HCT116 (cell line): Measurements from ENCODE around the gene ZFYVE27. TPM values are rescaled to one million over a fixed set of nuclear protein-coding genes. Genes with fewer than 3 reads are reported as not detected.

Experiments used
- ATAC-seq: fragments of 200-7000 bp; cut with Tn5 transposase; 2 replicates; pipeline ENCODE4 v1.9.1; 2020; ENCODE audit warnings: mild to moderate bottlenecking, moderate library complexity
- BruUV-seq: library from RNA; stranded (reverse); fragments of 400-500 nt; replicated peaks from 2 replicates; lab custom pipeline; 2021; lab: Mats Ljungman, UMichigan
- CTCF ChIA-PET: fragments of 300-600 bp; sonication (Branson Sonifier 250); formaldehyde crosslinking; loops from one replicate; lab custom pipeline; 2021; ENCODE audit warnings: antibody characterized with exemption; lab: Charles Lee
- POLR2A ChIA-PET: fragments of 300-600, 350-600 bp; sonication (Branson Sonifier 250); formaldehyde crosslinking; loops from one replicate; lab custom pipeline; 2021; ENCODE audit warnings: antibody characterized with exemption; lab: Charles Lee
- RAD21 ChIA-PET, 2 experiments: fragments of 300-600 bp; sonication (Branson Sonifier 250); formaldehyde crosslinking; loops; one replicate each; lab custom pipeline; 2023; ENCODE audit warnings: low total read pairs in 2 of 2; ENCODE audit not compliant: uncharacterized antibody in 2 of 2, unreplicated experiment in 2 of 2, low non-redundant PET in 1 of 2; lab: Charles Lee
- DNase-seq: peaks from one replicate; pipeline ENCODE4 v3.0.0-alpha.2; 2010; ENCODE audit warnings: low read depth, low spot score
- H2AFZ ChIP-seq: fragments of 200-600 bp; shearing (Covaris generic), sonication (generic); 2 replicates; pipeline ENCODE4 v1.6.1; 2017; ENCODE audit warnings: low read depth, mixed run types, mixed read lengths, antibody characterized with exemption, low read length; ENCODE audit not compliant: poor library complexity, severe bottlenecking
- H3K27ac ChIP-seq: 2 replicates; pipeline ENCODE4 v1.5.1; 2012; ENCODE audit warnings: low read depth, low read length
- H3K27me3 ChIP-seq: fragments of 200-600 bp; sonication (generic); 2 replicates; pipeline ENCODE4 v1.6.1; 2016; ENCODE audit warnings: mixed run types, low read length, mixed read lengths; ENCODE audit not compliant: insufficient read depth
- H3K36me3 ChIP-seq, 2 experiments: fragments of 200-500 bp in 1 of 2; fragments of 200-600 bp in 1 of 2; sonication (Bioruptor generic) in 1 of 2; sonication (generic) in 1 of 2; 2 replicates each; pipeline versions ENCODE4 v1.5.1 to v1.6.1; 2014 to 2016; ENCODE audit warnings: low read length in 2 of 2, inconsistent platforms in 1 of 2, mixed read lengths in 1 of 2, mixed run types in 1 of 2; ENCODE audit not compliant: insufficient read depth in 2 of 2, control insufficient read depth in 1 of 2
- H3K4me1 ChIP-seq, 2 experiments: fragments of 200-600 bp in 1 of 2; sonication (generic) in 1 of 2; 2 replicates each; pipeline versions ENCODE4 v1.5.1 to v1.6.1; 2012 to 2017; ENCODE audit warnings: low read length in 2 of 2, inconsistent platforms in 1 of 2, mild to moderate bottlenecking in 1 of 2, mixed read lengths in 1 of 2, mixed run types in 1 of 2, moderate library complexity in 1 of 2; ENCODE audit not compliant: insufficient read depth in 2 of 2, control insufficient read depth in 1 of 2
- H3K4me2 ChIP-seq: fragments of 200-600 bp; sonication (generic); 2 replicates; pipeline ENCODE4 v1.6.1; 2017; ENCODE audit warnings: mixed run types, low read length, mixed read lengths
- H3K4me3 ChIP-seq, 2 experiments: fragments of 200-600 bp in 1 of 2; sonication (generic) in 1 of 2; replicated peaks in 1 of 2; 2 replicates each; pipeline ENCODE4 v1.5.1; 2011 to 2016; ENCODE audit warnings: low read length in 2 of 2, control low read depth in 1 of 2, low read depth in 1 of 2, mild to moderate bottlenecking in 1 of 2, mixed read lengths in 1 of 2, mixed run types in 1 of 2
- H3K79me2 ChIP-seq: fragments of 200-600 bp; sonication (generic); 2 replicates; pipeline ENCODE4 v1.6.1; 2017; ENCODE audit warnings: mild to moderate bottlenecking, mixed run types, low read length, moderate library complexity, mixed read lengths; ENCODE audit not compliant: insufficient read depth
- H3K9ac ChIP-seq: fragments of 200-600 bp; sonication (generic); 2 replicates; pipeline ENCODE4 v1.6.1; 2016; ENCODE audit warnings: low read length, mixed read lengths
- H3K9me2 ChIP-seq: fragments of 200-600 bp; sonication (generic), shearing (Covaris generic); 2 replicates; pipeline ENCODE4 v1.6.1; 2017; ENCODE audit warnings: mixed run types, mild to moderate bottlenecking, moderate library complexity; ENCODE audit not compliant: insufficient read depth
- H3K9me3 ChIP-seq, 2 experiments: fragments of 200-500 bp in 1 of 2; fragments of 200-600 bp in 1 of 2; sonication (Bioruptor generic) in 1 of 2; sonication (generic) in 1 of 2; 2 replicates each; pipeline ENCODE4 v1.6.1; 2014 to 2017; ENCODE audit warnings: low read length in 2 of 2, mixed read lengths in 2 of 2, inconsistent platforms in 1 of 2, low read depth in 1 of 2, mild to moderate bottlenecking in 1 of 2, mixed run types in 1 of 2, moderate library complexity in 1 of 2; ENCODE audit not compliant: control insufficient read depth in 1 of 2, insufficient read depth in 1 of 2
- H4K20me1 ChIP-seq: fragments of 200-600 bp; sonication (generic), shearing (Covaris generic); 2 replicates; pipeline ENCODE4 v1.6.1; 2017; ENCODE audit warnings: mixed run types, mild to moderate bottlenecking, moderate library complexity; ENCODE audit not compliant: insufficient read depth
- CBX3 ChIP-seq: IDR thresholded peaks from 2 replicates; pipeline ENCODE4 v1.6.1; 2012; ENCODE audit warnings: low read depth
- CEBPB ChIP-seq: IDR thresholded peaks from 2 replicates; pipeline ENCODE4 v1.6.1; 2012; ENCODE audit warnings: low read depth
- CTCF ChIP-seq, 3 experiments: fragments of 200-600 bp in 1 of 3; sonication (generic) in 1 of 3; IDR thresholded peaks in 2 of 3; conservative IDR thresholded peaks in 1 of 3; 2 replicates each; pipeline ENCODE4 v1.5.1; 2012 to 2017; ENCODE audit warnings: low read depth in 2 of 3, low read length in 2 of 3, antibody characterized with exemption in 1 of 3, borderline replicate concordance in 1 of 3, control low read depth in 1 of 3, mild to moderate bottlenecking in 1 of 3, mixed read lengths in 1 of 3, mixed run types in 1 of 3, moderate library complexity in 1 of 3; ENCODE audit not compliant: insufficient read depth in 1 of 3
- EGR1 ChIP-seq: IDR thresholded peaks from 2 replicates; pipeline ENCODE4 v1.6.1; 2012; ENCODE audit warnings: low read depth
- EZH2 ChIP-seq: fragments of 200-600 bp; sonication (generic); IDR thresholded peaks from 2 replicates; pipeline ENCODE4 v1.6.1; 2017; ENCODE audit warnings: antibody characterized with exemption, mixed run types
- EZH2phosphoT487 ChIP-seq: fragments of 200-600 bp; IDR thresholded peaks from 2 replicates; pipeline ENCODE4 v1.6.1; 2018; ENCODE audit warnings: antibody characterized with exemption, borderline replicate concordance
- FOSL1 ChIP-seq: IDR thresholded peaks from 2 replicates; pipeline ENCODE4 v1.6.1; 2012; ENCODE audit warnings: low read depth
- JUND ChIP-seq: IDR thresholded peaks from 2 replicates; pipeline ENCODE4 v1.6.1; 2012
- MAX ChIP-seq: IDR thresholded peaks from 2 replicates; pipeline ENCODE4 v1.6.1; 2012
- POLR2A ChIP-seq: IDR thresholded peaks from 2 replicates; pipeline ENCODE4 v1.7.0; 2011; ENCODE audit warnings: borderline replicate concordance; ENCODE audit not compliant: insufficient read depth, insufficient read length; ENCODE audit errors: extremely low read depth
- POLR2AphosphoS5 ChIP-seq: IDR thresholded peaks from 2 replicates; pipeline ENCODE4 v1.6.1; 2011; ENCODE audit warnings: mild to moderate bottlenecking, low read depth, low read length, moderate library complexity
- REST ChIP-seq: IDR thresholded peaks from 2 replicates; pipeline ENCODE4 v1.6.1; 2012; ENCODE audit warnings: low read depth
- SIN3A ChIP-seq: IDR thresholded peaks from 2 replicates; pipeline ENCODE4 v1.6.1; 2012; ENCODE audit warnings: low read depth
- SP1 ChIP-seq: IDR thresholded peaks from 2 replicates; pipeline ENCODE4 v1.6.1; 2012; ENCODE audit warnings: low read depth
- TCF7L2 ChIP-seq: IDR thresholded peaks from 2 replicates; pipeline ENCODE4 v1.7.0; 2011; ENCODE audit warnings: borderline replicate concordance, inconsistent platforms; ENCODE audit not compliant: insufficient read depth, insufficient read length; ENCODE audit errors: extremely low read depth
- YY1 ChIP-seq: IDR thresholded peaks from 2 replicates; pipeline ENCODE4 v1.6.1; 2011; ENCODE audit warnings: low read length, low read depth, moderate library complexity, mild to moderate bottlenecking; ENCODE audit not compliant: insufficient replicate concordance; ENCODE audit errors: extremely low read depth
- ZBTB33 ChIP-seq: IDR thresholded peaks from 2 replicates; pipeline ENCODE4 v1.6.1; 2011; ENCODE audit warnings: mild to moderate bottlenecking, low read length, moderate library complexity; ENCODE audit not compliant: insufficient replicate concordance; ENCODE audit errors: extremely low read depth
- ZFX ChIP-seq: fragments of 450-650 bp; IDR thresholded peaks from 2 replicates; pipeline ENCODE4 v1.6.1; 2017
- ZNF274 ChIP-seq: fragments of 200-500 bp; sonication (Bioruptor generic); IDR thresholded peaks from 2 replicates; pipeline ENCODE4 v1.6.1; 2014; ENCODE audit warnings: mild to moderate bottlenecking, low read depth, low read length, inconsistent platforms
- intact Hi-C: fragments of 100-400 bp; cut with micrococcal nuclease; formaldehyde crosslinking; loops from 2 replicates; pipeline ENCODE4 v1.10.0; 2022
- total RNA-seq: library from RNA; stranded (reverse); gene quantifications from one replicate; pipeline ENCODE4 v1.2.1, GENCODE V29; 2021; ENCODE audit not compliant: unreplicated experiment

The ZFYVE27 gene
- total RNA-seq, 1 experiment from 2014 or later = 28.4 TPM

- no peaks in the 10 kb centered on the region for H4K20me1 ChIP-seq
- DNase-seq (no peak), ATAC-seq (no peak)
- no TSS peak for BruUV-seq
- H3K4me2 ChIP-seq = peak overlapping the region; percentile 85
- CTCF ChIA-PET = no interaction called here
- H3K79me2 ChIP-seq = peaks cover 62% of the 10 kb centered on the region
- no peak overlapping the region for H2AFZ ChIP-seq
- H3K9ac ChIP-seq = no peak overlapping the region
- H3K9me2 ChIP-seq = no peaks in the 10 kb centered on the region
- H3K4me1 ChIP-seq = peaks cover 9 to 19% of the 10 kb centered on the region in 2 experiments
- no peaks in the 10 kb centered on the region for H3K9me3 ChIP-seq
- intact Hi-C loops = no loop called here
- POLR2A ChIA-PET = no interaction called here
- H3K36me3 ChIP-seq = peaks cover 21 to 29% of the 10 kb centered on the region in 2 experiments; a peak in 3 of 4 replicates
- H3K27me3 ChIP-seq = no peaks in the 10 kb centered on the region
- TF ChIP-seq CBX3 = no peak
- no peak for TF ChIP-seq EGR1
- no peak for TF ChIP-seq ZBTB33
- no peak for TF ChIP-seq POLR2A
- TF ChIP-seq TCF7L2 = no peak
- TF ChIP-seq EZH2 = no peak
- no peak for TF ChIP-seq REST
- TF ChIP-seq YY1 = no peak
- no peak for TF ChIP-seq MAX
- TF ChIP-seq SP1 = no peak
- TF ChIP-seq CEBPB = no peak
- TF ChIP-seq CTCF (IDR thresholded peaks at IDR 0.05 in 2 of 3, conservative IDR thresholded peaks at IDR 0.05 in 1 of 3; ENCODE audit: borderline replicate concordance in 1 of 3, insufficient read depth in 1 of 3, low read depth in 2 of 3, low read length in 2 of 3) = no peak
- no peak for TF ChIP-seq SIN3A
- no peak for TF ChIP-seq ZFX
- no peak for TF ChIP-seq JUND
- no peak for TF ChIP-seq POLR2AphosphoS5
- TF ChIP-seq FOSL1 = no peak
- no peak for TF ChIP-seq EZH2phosphoT487
- TF ChIP-seq ZNF274 = no peak
- TF ChIP-seq, all 23 proteins: peak for 0
- Histone ChIP-seq H3K27ac (no peak overlapping the region), H3K4me3 (peak overlapping the region; percentile 69 to 83)
- RAD21 ChIA-PET = no interaction called here
Measured at GRCh38 chr10:97738616-97739015, 1.7 kb downstream of the ZFYVE27 start.
